HCT116 (cell line): ENCODE data around the gene MARCHF2. TPM values are rescaled to one million over a fixed set of nuclear protein-coding genes. Genes with fewer than 3 reads are reported as not detected.

Source experiments
- ATAC-seq: fragments of 200-7000 bp; cut with Tn5 transposase; 2 replicates; pipeline ENCODE4 v1.9.1; 2020; ENCODE audit warnings: mild to moderate bottlenecking, moderate library complexity
- BruUV-seq: library from RNA; stranded (reverse); fragments of 400-500 nt; replicated peaks from 2 replicates; lab custom pipeline; 2021; lab: Mats Ljungman, UMichigan
- CTCF ChIA-PET: fragments of 300-600 bp; sonication (Branson Sonifier 250); formaldehyde crosslinking; loops from one replicate; lab custom pipeline; 2021; ENCODE audit warnings: antibody characterized with exemption; lab: Charles Lee
- POLR2A ChIA-PET: fragments of 300-600, 350-600 bp; sonication (Branson Sonifier 250); formaldehyde crosslinking; loops from one replicate; lab custom pipeline; 2021; ENCODE audit warnings: antibody characterized with exemption; lab: Charles Lee
- RAD21 ChIA-PET, 2 experiments: fragments of 300-600 bp; sonication (Branson Sonifier 250); formaldehyde crosslinking; loops; one replicate each; lab custom pipeline; 2023; ENCODE audit warnings: low total read pairs in 2 of 2; ENCODE audit not compliant: uncharacterized antibody in 2 of 2, unreplicated experiment in 2 of 2, low non-redundant PET in 1 of 2; lab: Charles Lee
- DNase-seq: peaks from one replicate; pipeline ENCODE4 v3.0.0-alpha.2; 2010; ENCODE audit warnings: low read depth, low spot score
- H2AFZ ChIP-seq: fragments of 200-600 bp; shearing (Covaris generic), sonication (generic); 2 replicates; pipeline ENCODE4 v1.6.1; 2017; ENCODE audit warnings: low read depth, mixed run types, mixed read lengths, antibody characterized with exemption, low read length; ENCODE audit not compliant: poor library complexity, severe bottlenecking
- H3K27ac ChIP-seq: 2 replicates; pipeline ENCODE4 v1.5.1; 2012; ENCODE audit warnings: low read depth, low read length
- H3K27me3 ChIP-seq: fragments of 200-600 bp; sonication (generic); 2 replicates; pipeline ENCODE4 v1.6.1; 2016; ENCODE audit warnings: mixed run types, low read length, mixed read lengths; ENCODE audit not compliant: insufficient read depth
- H3K36me3 ChIP-seq, 2 experiments: fragments of 200-500 bp in 1 of 2; fragments of 200-600 bp in 1 of 2; sonication (Bioruptor generic) in 1 of 2; sonication (generic) in 1 of 2; 2 replicates each; pipeline versions ENCODE4 v1.5.1 to v1.6.1; 2014 to 2016; ENCODE audit warnings: low read length in 2 of 2, inconsistent platforms in 1 of 2, mixed read lengths in 1 of 2, mixed run types in 1 of 2; ENCODE audit not compliant: insufficient read depth in 2 of 2, control insufficient read depth in 1 of 2
- H3K4me1 ChIP-seq, 2 experiments: fragments of 200-600 bp in 1 of 2; sonication (generic) in 1 of 2; 2 replicates each; pipeline versions ENCODE4 v1.5.1 to v1.6.1; 2012 to 2017; ENCODE audit warnings: low read length in 2 of 2, inconsistent platforms in 1 of 2, mild to moderate bottlenecking in 1 of 2, mixed read lengths in 1 of 2, mixed run types in 1 of 2, moderate library complexity in 1 of 2; ENCODE audit not compliant: insufficient read depth in 2 of 2, control insufficient read depth in 1 of 2
- H3K4me2 ChIP-seq: fragments of 200-600 bp; sonication (generic); 2 replicates; pipeline ENCODE4 v1.6.1; 2017; ENCODE audit warnings: mixed run types, low read length, mixed read lengths
- H3K4me3 ChIP-seq, 2 experiments: fragments of 200-600 bp in 1 of 2; sonication (generic) in 1 of 2; replicated peaks in 1 of 2; 2 replicates each; pipeline ENCODE4 v1.5.1; 2011 to 2016; ENCODE audit warnings: low read length in 2 of 2, control low read depth in 1 of 2, low read depth in 1 of 2, mild to moderate bottlenecking in 1 of 2, mixed read lengths in 1 of 2, mixed run types in 1 of 2
- H3K79me2 ChIP-seq: fragments of 200-600 bp; sonication (generic); 2 replicates; pipeline ENCODE4 v1.6.1; 2017; ENCODE audit warnings: mild to moderate bottlenecking, mixed run types, low read length, moderate library complexity, mixed read lengths; ENCODE audit not compliant: insufficient read depth
- H3K9ac ChIP-seq: fragments of 200-600 bp; sonication (generic); 2 replicates; pipeline ENCODE4 v1.6.1; 2016; ENCODE audit warnings: low read length, mixed read lengths
- H3K9me2 ChIP-seq: fragments of 200-600 bp; sonication (generic), shearing (Covaris generic); 2 replicates; pipeline ENCODE4 v1.6.1; 2017; ENCODE audit warnings: mixed run types, mild to moderate bottlenecking, moderate library complexity; ENCODE audit not compliant: insufficient read depth
- H3K9me3 ChIP-seq, 2 experiments: fragments of 200-500 bp in 1 of 2; fragments of 200-600 bp in 1 of 2; sonication (Bioruptor generic) in 1 of 2; sonication (generic) in 1 of 2; 2 replicates each; pipeline ENCODE4 v1.6.1; 2014 to 2017; ENCODE audit warnings: low read length in 2 of 2, mixed read lengths in 2 of 2, inconsistent platforms in 1 of 2, low read depth in 1 of 2, mild to moderate bottlenecking in 1 of 2, mixed run types in 1 of 2, moderate library complexity in 1 of 2; ENCODE audit not compliant: control insufficient read depth in 1 of 2, insufficient read depth in 1 of 2
- H4K20me1 ChIP-seq: fragments of 200-600 bp; sonication (generic), shearing (Covaris generic); 2 replicates; pipeline ENCODE4 v1.6.1; 2017; ENCODE audit warnings: mixed run types, mild to moderate bottlenecking, moderate library complexity; ENCODE audit not compliant: insufficient read depth
- CEBPB ChIP-seq: IDR thresholded peaks from 2 replicates; pipeline ENCODE4 v1.6.1; 2012; ENCODE audit warnings: low read depth
- EGR1 ChIP-seq: IDR thresholded peaks from 2 replicates; pipeline ENCODE4 v1.6.1; 2012; ENCODE audit warnings: low read depth
- ELF1 ChIP-seq: IDR thresholded peaks from 2 replicates; pipeline ENCODE4 v1.6.1; 2012; ENCODE audit warnings: low read depth, borderline replicate concordance
- EZH2 ChIP-seq: fragments of 200-600 bp; sonication (generic); IDR thresholded peaks from 2 replicates; pipeline ENCODE4 v1.6.1; 2017; ENCODE audit warnings: antibody characterized with exemption, mixed run types
- FOSL1 ChIP-seq: IDR thresholded peaks from 2 replicates; pipeline ENCODE4 v1.6.1; 2012; ENCODE audit warnings: low read depth
- RAD21 ChIP-seq: IDR thresholded peaks from 2 replicates; pipeline ENCODE4 v1.6.1; 2012; ENCODE audit warnings: low read depth, mild to moderate bottlenecking
- SIN3A ChIP-seq: IDR thresholded peaks from 2 replicates; pipeline ENCODE4 v1.6.1; 2012; ENCODE audit warnings: low read depth
- SRF ChIP-seq: IDR thresholded peaks from 2 replicates; pipeline ENCODE4 v1.6.1; 2012; ENCODE audit warnings: low read depth
- TCF7L2 ChIP-seq: IDR thresholded peaks from 2 replicates; pipeline ENCODE4 v1.7.0; 2011; ENCODE audit warnings: borderline replicate concordance, inconsistent platforms; ENCODE audit not compliant: insufficient read depth, insufficient read length; ENCODE audit errors: extremely low read depth
- YY1 ChIP-seq: IDR thresholded peaks from 2 replicates; pipeline ENCODE4 v1.6.1; 2011; ENCODE audit warnings: low read length, low read depth, moderate library complexity, mild to moderate bottlenecking; ENCODE audit not compliant: insufficient replicate concordance; ENCODE audit errors: extremely low read depth
- ZNF274 ChIP-seq: fragments of 200-500 bp; sonication (Bioruptor generic); IDR thresholded peaks from 2 replicates; pipeline ENCODE4 v1.6.1; 2014; ENCODE audit warnings: mild to moderate bottlenecking, low read depth, low read length, inconsistent platforms
- intact Hi-C: fragments of 100-400 bp; cut with micrococcal nuclease; formaldehyde crosslinking; loops from 2 replicates; pipeline ENCODE4 v1.10.0; 2022
- total RNA-seq: library from RNA; stranded (reverse); gene quantifications from one replicate; pipeline ENCODE4 v1.2.1, GENCODE V29; 2021; ENCODE audit not compliant: unreplicated experiment
- TF ChIP-seq, protein P1 (sequence below): IDR thresholded peaks from 2 replicates; pipeline ENCODE4 v1.6.1; 2012
- TF ChIP-seq, protein P2 (sequence below): IDR thresholded peaks from 2 replicates; pipeline ENCODE4 v1.6.1; 2011; ENCODE audit warnings: mild to moderate bottlenecking, low read length, moderate library complexity; ENCODE audit not compliant: insufficient replicate concordance; ENCODE audit errors: extremely low read depth
- TF ChIP-seq, protein P3 (sequence below): IDR thresholded peaks from 2 replicates; pipeline ENCODE4 v1.6.1; 2012; ENCODE audit warnings: low read depth

The MARCHF2 gene
- total RNA-seq, 1 experiment from 2014 or later, result 22.5 TPM

DNA sequence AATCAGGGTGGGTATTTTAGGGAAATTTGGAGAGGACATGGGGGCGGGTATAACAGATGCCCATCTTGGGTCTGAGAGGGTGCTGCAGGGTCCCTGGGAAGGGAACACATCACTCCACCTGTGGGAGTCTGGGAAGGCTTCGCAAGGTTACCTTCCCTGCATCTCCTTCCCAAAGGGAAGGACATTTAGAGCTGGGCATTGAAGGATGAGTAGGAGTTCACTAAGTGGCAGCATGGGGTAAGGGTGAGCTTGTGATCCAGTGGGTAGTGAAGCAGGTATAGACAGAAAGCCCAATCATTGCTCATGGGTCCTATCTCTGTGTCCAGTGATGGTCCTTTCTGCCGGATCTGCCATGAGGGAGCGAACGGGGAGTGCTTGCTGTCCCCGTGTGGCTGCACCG is 13.2 kb downstream of the MARCHF2 start:
- Histone ChIP-seq H3K4me1 (peaks cover 13 to 19% of the 10 kb centered on the region in 2 experiments), H3K9ac (no peak overlapping the region), H3K36me3 (no peaks in the 10 kb centered on the region), H3K4me3 (no peak overlapping the region), H3K9me3 (no peaks in the 10 kb centered on the region), H3K4me2 (no peak overlapping the region), H2AFZ (no peak overlapping the region), H4K20me1 (no peaks in the 10 kb centered on the region), H3K27ac (no peak overlapping the region), H3K79me2 (no peaks in the 10 kb centered on the region), H3K27me3 (no peaks in the 10 kb centered on the region), H3K9me2 (no peaks in the 10 kb centered on the region)
- ChIA-PET POLR2A (no interaction called here), RAD21 (no interaction called here), CTCF (no interaction called here)
- no TSS peak for BruUV-seq
- TF ChIP-seq CEBPB, result no peak
- TF ChIP-seq FOSL1, result no peak
- TF ChIP-seq, protein P1, sequence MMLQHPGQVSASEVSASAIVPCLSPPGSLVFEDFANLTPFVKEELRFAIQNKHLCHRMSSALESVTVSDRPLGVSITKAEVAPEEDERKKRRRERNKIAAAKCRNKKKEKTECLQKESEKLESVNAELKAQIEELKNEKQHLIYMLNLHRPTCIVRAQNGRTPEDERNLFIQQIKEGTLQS, result no peak
- no peak for TF ChIP-seq YY1
- no peak for TF ChIP-seq EGR1
- TF ChIP-seq SIN3A, result no peak
- no peak for TF ChIP-seq ELF1
- TF ChIP-seq RAD21, result no peak
- no peak for TF ChIP-seq EZH2
- no peak for TF ChIP-seq ZNF274
- TF ChIP-seq SRF, result no peak
- no peak for TF ChIP-seq TCF7L2
- ATAC-seq (no peak), DNase-seq (no peak)
- intact Hi-C loops, result no loop called here

DNA sequence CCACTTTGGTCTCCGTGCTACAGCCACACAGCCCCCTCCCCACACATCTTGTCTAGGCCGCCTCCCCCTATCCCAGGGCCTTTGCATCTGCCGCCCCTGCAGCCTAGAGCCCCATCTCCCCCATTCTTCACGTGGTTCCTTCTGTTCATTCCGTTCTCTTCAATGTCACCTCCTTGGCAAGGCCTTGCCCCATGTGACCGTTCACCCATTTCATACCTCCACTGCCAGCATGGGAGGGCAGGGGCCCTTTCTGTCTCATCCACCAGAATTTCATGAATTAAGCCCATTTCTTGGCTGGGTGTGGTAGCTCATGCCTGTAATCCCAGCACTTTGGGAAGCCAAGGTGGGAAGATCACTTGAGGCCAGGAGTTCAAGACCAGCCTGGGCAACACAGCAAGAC is 15.9 kb downstream of the MARCHF2 start:
- Histone ChIP-seq H3K27me3 (no peaks in the 10 kb centered on the region), H3K9ac (no peak overlapping the region), H3K4me3 (no peak overlapping the region), H3K79me2 (no peaks in the 10 kb centered on the region), H3K36me3 (no peaks in the 10 kb centered on the region), H3K4me1 (peaks cover 3 to 7% of the 10 kb centered on the region in 2 experiments), H4K20me1 (no peaks in the 10 kb centered on the region), H3K27ac (no peak overlapping the region), H2AFZ (no peak overlapping the region), H3K4me2 (no peak overlapping the region), H3K9me2 (no peaks in the 10 kb centered on the region), H3K9me3 (no peaks in the 10 kb centered on the region)
- no TSS peak for BruUV-seq
- intact Hi-C loops, result no loop called here
- ChIA-PET POLR2A (no interaction called here), RAD21 (no interaction called here), CTCF (interaction anchor here (1.4 kb wide), 1 partner anchor 16 kb away, joined by 5 read pairs; the partner anchor contains the start of gene MARCHF2)
- ATAC-seq (no peak), DNase-seq (no peak)
- TF ChIP-seq, protein P2, sequence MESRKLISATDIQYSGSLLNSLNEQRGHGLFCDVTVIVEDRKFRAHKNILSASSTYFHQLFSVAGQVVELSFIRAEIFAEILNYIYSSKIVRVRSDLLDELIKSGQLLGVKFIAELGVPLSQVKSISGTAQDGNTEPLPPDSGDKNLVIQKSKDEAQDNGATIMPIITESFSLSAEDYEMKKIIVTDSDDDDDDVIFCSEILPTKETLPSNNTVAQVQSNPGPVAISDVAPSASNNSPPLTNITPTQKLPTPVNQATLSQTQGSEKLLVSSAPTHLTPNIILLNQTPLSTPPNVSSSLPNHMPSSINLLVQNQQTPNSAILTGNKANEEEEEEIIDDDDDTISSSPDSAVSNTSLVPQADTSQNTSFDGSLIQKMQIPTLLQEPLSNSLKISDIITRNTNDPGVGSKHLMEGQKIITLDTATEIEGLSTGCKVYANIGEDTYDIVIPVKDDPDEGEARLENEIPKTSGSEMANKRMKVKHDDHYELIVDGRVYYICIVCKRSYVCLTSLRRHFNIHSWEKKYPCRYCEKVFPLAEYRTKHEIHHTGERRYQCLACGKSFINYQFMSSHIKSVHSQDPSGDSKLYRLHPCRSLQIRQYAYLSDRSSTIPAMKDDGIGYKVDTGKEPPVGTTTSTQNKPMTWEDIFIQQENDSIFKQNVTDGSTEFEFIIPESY, result no peak
- TF ChIP-seq SIN3A (no peak), CEBPB (no peak), TCF7L2 (no peak), ZNF274 (no peak)
- TF ChIP-seq, protein P3, sequence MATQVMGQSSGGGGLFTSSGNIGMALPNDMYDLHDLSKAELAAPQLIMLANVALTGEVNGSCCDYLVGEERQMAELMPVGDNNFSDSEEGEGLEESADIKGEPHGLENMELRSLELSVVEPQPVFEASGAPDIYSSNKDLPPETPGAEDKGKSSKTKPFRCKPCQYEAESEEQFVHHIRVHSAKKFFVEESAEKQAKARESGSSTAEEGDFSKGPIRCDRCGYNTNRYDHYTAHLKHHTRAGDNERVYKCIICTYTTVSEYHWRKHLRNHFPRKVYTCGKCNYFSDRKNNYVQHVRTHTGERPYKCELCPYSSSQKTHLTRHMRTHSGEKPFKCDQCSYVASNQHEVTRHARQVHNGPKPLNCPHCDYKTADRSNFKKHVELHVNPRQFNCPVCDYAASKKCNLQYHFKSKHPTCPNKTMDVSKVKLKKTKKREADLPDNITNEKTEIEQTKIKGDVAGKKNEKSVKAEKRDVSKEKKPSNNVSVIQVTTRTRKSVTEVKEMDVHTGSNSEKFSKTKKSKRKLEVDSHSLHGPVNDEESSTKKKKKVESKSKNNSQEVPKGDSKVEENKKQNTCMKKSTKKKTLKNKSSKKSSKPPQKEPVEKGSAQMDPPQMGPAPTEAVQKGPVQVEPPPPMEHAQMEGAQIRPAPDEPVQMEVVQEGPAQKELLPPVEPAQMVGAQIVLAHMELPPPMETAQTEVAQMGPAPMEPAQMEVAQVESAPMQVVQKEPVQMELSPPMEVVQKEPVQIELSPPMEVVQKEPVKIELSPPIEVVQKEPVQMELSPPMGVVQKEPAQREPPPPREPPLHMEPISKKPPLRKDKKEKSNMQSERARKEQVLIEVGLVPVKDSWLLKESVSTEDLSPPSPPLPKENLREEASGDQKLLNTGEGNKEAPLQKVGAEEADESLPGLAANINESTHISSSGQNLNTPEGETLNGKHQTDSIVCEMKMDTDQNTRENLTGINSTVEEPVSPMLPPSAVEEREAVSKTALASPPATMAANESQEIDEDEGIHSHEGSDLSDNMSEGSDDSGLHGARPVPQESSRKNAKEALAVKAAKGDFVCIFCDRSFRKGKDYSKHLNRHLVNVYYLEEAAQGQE, result no peak
- TF ChIP-seq, protein P1, result no peak
